HG03432 (cell line): ENCODE results near the gene INTS11.
"Not testable (repeated sequence)": the region's sequence is repeated elsewhere in the genome, so short reads cannot be mapped to it uniquely, and the experiment has no call there.

Source experiments
- ATAC-seq: cut with Tn5 transposase; IDR thresholded peaks from one replicate; pipeline ENCODE4 v1.9.1; 2021; ENCODE audit warnings: mild to moderate bottlenecking, moderate library complexity; ENCODE audit not compliant: unreplicated experiment

Gene INTS11

GRCh38 chr1:1324524-1325287 lies at the start of gene INTS11, which contains the start of gene CPTP:
Gene INTS11, minus strand, starts transcription at chr1:1324660. Its CDS starts 52 bp downstream, at chr1:1324608.
Gene CPTP, plus strand, starts transcription at chr1:1324802. Its CDS starts 2,109 bp downstream, at chr1:1326911.
- peak; percentile 72 for ATAC-seq

- ATAC-seq: no peak
Observed at GRCh38 chr1:1373815-1374588, 49.5 kb upstream of the INTS11 start.

- ATAC-seq: no peak
Observed at GRCh38 chr1:1373051-1373814, 48.8 kb upstream of the INTS11 start.

GRCh38 chr1:1371746-1372711 lies 47.6 kb upstream of the INTS11 start:
- ATAC-seq: peak; percentile 23

- ATAC-seq: no peak
Observed at GRCh38 chr1:1371364-1371745, 46.9 kb upstream of the INTS11 start.

GRCh38 chr1:1370771-1371300 lies 46.4 kb upstream of the INTS11 start:
- ATAC-seq: no peak

GRCh38 chr1:1370094-1370493 lies 45.6 kb upstream of the INTS11 start:
- not testable (repeated sequence) for ATAC-seq

GRCh38 chr1:1367315-1367714 lies 42.9 kb upstream of the INTS11 start:
- ATAC-seq: no peak

- ATAC-seq: no peak
Observed at GRCh38 chr1:1366699-1367066, 42.2 kb upstream of the INTS11 start.

GRCh38 chr1:1365875-1366698 lies 41.6 kb upstream of the INTS11 start:
- ATAC-seq: no peak

GRCh38 chr1:1364266-1364665 lies 39.8 kb upstream of the INTS11 start:
- no peak for ATAC-seq

GRCh38 chr1:1361982-1362423 lies 37.5 kb upstream of the INTS11 start:
- no peak for ATAC-seq

- ATAC-seq: no peak
Observed at GRCh38 chr1:1361233-1361981, 36.9 kb upstream of the INTS11 start.

GRCh38 chr1:1360506-1361169 lies 36.2 kb upstream of the INTS11 start:
- no peak for ATAC-seq

GRCh38 chr1:1359664-1360468 lies 35.4 kb upstream of the INTS11 start:
- no peak for ATAC-seq

GRCh38 chr1:1359308-1359663 lies 34.8 kb upstream of the INTS11 start:
- ATAC-seq: no peak
